ENCODE measurements around the gene ZNF212.

GRCh38 chr7:149296368-149296767 is 56.9 kb downstream of the ZNF212 start:
- no peak for TF ChIP-seq POLR2A (IDR thresholded peaks at IDR 0.05)
- TF ChIP-seq, protein P1, sequence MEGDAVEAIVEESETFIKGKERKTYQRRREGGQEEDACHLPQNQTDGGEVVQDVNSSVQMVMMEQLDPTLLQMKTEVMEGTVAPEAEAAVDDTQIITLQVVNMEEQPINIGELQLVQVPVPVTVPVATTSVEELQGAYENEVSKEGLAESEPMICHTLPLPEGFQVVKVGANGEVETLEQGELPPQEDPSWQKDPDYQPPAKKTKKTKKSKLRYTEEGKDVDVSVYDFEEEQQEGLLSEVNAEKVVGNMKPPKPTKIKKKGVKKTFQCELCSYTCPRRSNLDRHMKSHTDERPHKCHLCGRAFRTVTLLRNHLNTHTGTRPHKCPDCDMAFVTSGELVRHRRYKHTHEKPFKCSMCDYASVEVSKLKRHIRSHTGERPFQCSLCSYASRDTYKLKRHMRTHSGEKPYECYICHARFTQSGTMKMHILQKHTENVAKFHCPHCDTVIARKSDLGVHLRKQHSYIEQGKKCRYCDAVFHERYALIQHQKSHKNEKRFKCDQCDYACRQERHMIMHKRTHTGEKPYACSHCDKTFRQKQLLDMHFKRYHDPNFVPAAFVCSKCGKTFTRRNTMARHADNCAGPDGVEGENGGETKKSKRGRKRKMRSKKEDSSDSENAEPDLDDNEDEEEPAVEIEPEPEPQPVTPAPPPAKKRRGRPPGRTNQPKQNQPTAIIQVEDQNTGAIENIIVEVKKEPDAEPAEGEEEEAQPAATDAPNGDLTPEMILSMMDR (IDR thresholded peaks at IDR 0.05), result no peak
